ENCODE data around the gene MED13L. TPM values are rescaled to one million over a fixed set of nuclear protein-coding genes. Genes with fewer than 3 reads are reported as not detected.
"Not testable (repeated sequence)": the region's sequence is repeated elsewhere in the genome, so short reads cannot be mapped to it uniquely, and the experiment has no call there.

The MED13L gene
- total RNA-seq, 1 donor from 2014 or later: 89.0 TPM

GRCh38 chr12:116244001-116244400, 33.5 kb downstream of the MED13L start:
- H3K27me3 Mint-ChIP-seq (ENCODE audit: low read depth): no peaks in the 10 kb centered on the region
- H3K27ac Mint-ChIP-seq (ENCODE audit: unreplicated experiment): no peak overlapping the region
- no peaks in the 10 kb centered on the region for H3K9me3 Mint-ChIP-seq
- H3K4me3 Mint-ChIP-seq: no peak overlapping the region
- TF ChIP-seq CTCF (conservative IDR thresholded peaks at IDR 0.05): no peak
- H3K4me1 Mint-ChIP-seq: peaks cover 48% of the 10 kb centered on the region
- no peak for DNase-seq (ENCODE audit: low read depth, low spot score)
- peaks cover 2% of the 10 kb centered on the region for H3K36me3 Mint-ChIP-seq (ENCODE audit: low read depth)

- Mint-ChIP-seq H3K4me1 (peaks cover 39% of the 10 kb centered on the region), H3K27me3 (ENCODE audit: low read depth) (no peaks in the 10 kb centered on the region), H3K4me3 (no peak overlapping the region), H3K27ac (ENCODE audit: unreplicated experiment) (no peak overlapping the region), H3K9me3 (no peaks in the 10 kb centered on the region), H3K36me3 (ENCODE audit: low read depth) (no peaks in the 10 kb centered on the region)
- DNase-seq (ENCODE audit: low read depth, low spot score): no peak
- no peak for TF ChIP-seq CTCF (conservative IDR thresholded peaks at IDR 0.05)
These were observed 34.8 kb downstream of the MED13L start for GRCh38 chr12:116242740-116243139.

- Mint-ChIP-seq H3K36me3 (ENCODE audit: low read depth) (no peaks in the 10 kb centered on the region), H3K27me3 (ENCODE audit: low read depth) (no peaks in the 10 kb centered on the region), H3K4me1 (peaks cover 46% of the 10 kb centered on the region), H3K9me3 (no peaks in the 10 kb centered on the region), H3K4me3 (no peak overlapping the region), H3K27ac (ENCODE audit: unreplicated experiment) (no peak overlapping the region)
- no peak for DNase-seq (ENCODE audit: low read depth, low spot score)
- no peak for TF ChIP-seq CTCF (conservative IDR thresholded peaks at IDR 0.05)
These were observed 36.2 kb downstream of the MED13L start for GRCh38 chr12:116241157-116241759.

GRCh38 chr12:116238570-116239119, 38.8 kb downstream of the MED13L start:
- peak overlapping the region; percentile 62 for H3K27ac Mint-ChIP-seq (ENCODE audit: unreplicated experiment)
- H3K27me3 Mint-ChIP-seq (ENCODE audit: low read depth); DNase-seq (ENCODE audit: low read depth, low spot score); H3K4me3 Mint-ChIP-seq; H3K9me3 Mint-ChIP-seq; H3K36me3 Mint-ChIP-seq (ENCODE audit: low read depth): not testable (repeated sequence)
- peaks cover 32% of the 10 kb centered on the region for H3K4me1 Mint-ChIP-seq

GRCh38 chr12:116238149-116238548, 39.3 kb downstream of the MED13L start:
- Mint-ChIP-seq H3K9me3 (no peaks in the 10 kb centered on the region), H3K4me3 (no peak overlapping the region), H3K36me3 (ENCODE audit: low read depth) (no peaks in the 10 kb centered on the region), H3K27me3 (ENCODE audit: low read depth) (no peaks in the 10 kb centered on the region), H3K27ac (ENCODE audit: unreplicated experiment) (no peak overlapping the region), H3K4me1 (peaks cover 32% of the 10 kb centered on the region)
- no peak for TF ChIP-seq CTCF (conservative IDR thresholded peaks at IDR 0.05)
- DNase-seq (ENCODE audit: low read depth, low spot score): no peak

- H3K4me3 Mint-ChIP-seq: no peak overlapping the region
- TF ChIP-seq CTCF (conservative IDR thresholded peaks at IDR 0.05): no peak
- H3K27me3 Mint-ChIP-seq (ENCODE audit: low read depth): no peaks in the 10 kb centered on the region
- no peaks in the 10 kb centered on the region for H3K36me3 Mint-ChIP-seq (ENCODE audit: low read depth)
- peaks cover 32% of the 10 kb centered on the region for H3K4me1 Mint-ChIP-seq
- H3K9me3 Mint-ChIP-seq: no peaks in the 10 kb centered on the region
- H3K27ac Mint-ChIP-seq (ENCODE audit: unreplicated experiment): no peak overlapping the region
- DNase-seq (ENCODE audit: low read depth, low spot score): no peak
These were observed 40.5 kb downstream of the MED13L start for GRCh38 chr12:116236976-116237375.

Data from neural crest cell (in vitro differentiated cells).